Measurements from ENCODE around the gene LARP4.

- TF ChIP-seq TAF1 (IDR thresholded peaks at IDR 0.05; ENCODE audit: low read depth) (no peak), MAX (IDR thresholded peaks at IDR 0.05) (no peak), CEBPB (IDR thresholded peaks at IDR 0.05) (no peak), TEAD4 (IDR thresholded peaks at IDR 0.05) (no peak)
Observed at GRCh38 chr12:50508414-50508813, 107.7 kb downstream of the LARP4 start.

All from Ishikawa (cell line).